Trophoblast cell (in vitro differentiated cells and primary cell): ENCODE results near the gene EYS.

Experiments
- DNase-seq, 2 donors: peaks; one replicate each; pipeline ENCODE4 v3.0.0-alpha.2; 2016
- H2AFZ ChIP-seq: 2 replicates; pipeline ENCODE4 v1.6.1; 2013; ENCODE audit warnings: low read length, moderate library complexity, mild to moderate bottlenecking; ENCODE audit not compliant: insufficient read depth, poor library complexity
- H2AK5ac ChIP-seq: 2 replicates; pipeline ENCODE4 v1.6.1; 2013; ENCODE audit warnings: mild to moderate bottlenecking, low read length
- H2BK120ac ChIP-seq: 2 replicates; pipeline ENCODE4 v1.6.1; 2013; ENCODE audit warnings: low read length, mild to moderate bottlenecking, moderate library complexity; ENCODE audit not compliant: insufficient read depth, poor library complexity
- H2BK12ac ChIP-seq: 2 replicates; pipeline ENCODE4 v1.6.1; 2013; ENCODE audit warnings: mild to moderate bottlenecking, low read length, moderate library complexity
- H2BK5ac ChIP-seq: 2 replicates; pipeline ENCODE4 v1.6.1; 2013; ENCODE audit warnings: low read length, low read depth, moderate library complexity, mild to moderate bottlenecking; ENCODE audit not compliant: poor library complexity
- H3K14ac ChIP-seq: 2 replicates; pipeline ENCODE4 v1.6.1; 2013; ENCODE audit warnings: mild to moderate bottlenecking, low read length
- H3K18ac ChIP-seq: 2 replicates; pipeline ENCODE4 v1.6.1; 2013; ENCODE audit warnings: mild to moderate bottlenecking, low read length
- H3K23ac ChIP-seq: 2 replicates; pipeline ENCODE4 v1.6.1; 2013; ENCODE audit warnings: low read length
- H3K27ac ChIP-seq: 2 replicates; pipeline ENCODE4 v1.5.1; 2013; ENCODE audit warnings: low read depth, mild to moderate bottlenecking, inconsistent platforms, low read length, moderate library complexity
- H3K27me3 ChIP-seq: 2 replicates; pipeline ENCODE4 v1.6.1; 2013; ENCODE audit warnings: inconsistent platforms, mild to moderate bottlenecking, low read length, moderate library complexity; ENCODE audit not compliant: insufficient read depth
- H3K36me3 ChIP-seq, 2 experiments: 1 replicate in 1 of 2; 2 replicates in 1 of 2; pipeline ENCODE4 v1.6.1; 2013; ENCODE audit warnings: low read length in 2 of 2, mild to moderate bottlenecking in 2 of 2, moderate library complexity in 1 of 2; ENCODE audit not compliant: insufficient read depth in 2 of 2, control insufficient read depth in 1 of 2
- H3K4ac ChIP-seq: 2 replicates; pipeline ENCODE4 v1.6.1; 2013; ENCODE audit warnings: low read depth, mild to moderate bottlenecking, low read length, moderate library complexity
- H3K4me1 ChIP-seq, 2 experiments: 1 replicate in 1 of 2; 2 replicates in 1 of 2; pipeline ENCODE4 v1.6.1; 2013; ENCODE audit warnings: low read length in 2 of 2, mild to moderate bottlenecking in 2 of 2, moderate library complexity in 1 of 2; ENCODE audit not compliant: insufficient read depth in 2 of 2, control insufficient read depth in 1 of 2
- H3K4me2 ChIP-seq: 2 replicates; pipeline ENCODE4 v1.6.1; 2013; ENCODE audit warnings: inconsistent platforms, mild to moderate bottlenecking, low read length, moderate library complexity
- H3K4me3 ChIP-seq: 2 replicates; pipeline ENCODE4 v1.5.1; 2013; ENCODE audit warnings: mild to moderate bottlenecking, low read depth, low read length, inconsistent platforms
- H3K79me1 ChIP-seq: one replicate; pipeline ENCODE4 v1.6.1; 2013; ENCODE audit warnings: low read length
- H3K79me2 ChIP-seq: 2 replicates; pipeline ENCODE4 v1.6.1; 2013; ENCODE audit warnings: low read length, mild to moderate bottlenecking; ENCODE audit not compliant: control insufficient read depth, insufficient read depth, poor library complexity
- H3K9ac ChIP-seq: 2 replicates; pipeline ENCODE4 v1.6.1; 2013; ENCODE audit warnings: mild to moderate bottlenecking, low read length
- H3K9me3 ChIP-seq: 2 replicates; pipeline ENCODE4 v1.6.1; 2013; ENCODE audit warnings: low read depth, mild to moderate bottlenecking, control low read depth, inconsistent platforms, low read length; ENCODE audit not compliant: insufficient read depth
- H4K12ac ChIP-seq: 2 replicates; pipeline ENCODE4 v1.6.1; 2013; ENCODE audit warnings: low read depth, mild to moderate bottlenecking, low read length, moderate library complexity
- H4K8ac ChIP-seq: 2 replicates; pipeline ENCODE4 v1.6.1; 2013; ENCODE audit warnings: low read depth, mild to moderate bottlenecking, low read length, moderate library complexity
- H4K91ac ChIP-seq: one replicate; pipeline ENCODE4 v1.6.1; 2013; ENCODE audit warnings: low read depth, mild to moderate bottlenecking, low read length, moderate library complexity
- WGBS: extraction: QIAGEN DNeasy Blood & Tissue Kit; methylation state at CpG from one replicate; pipeline ENCODE4 v1.1.7; 2013; ENCODE audit warnings: missing lambda C conversion rate; ENCODE audit not compliant: insufficient read length, insufficient coverage; ENCODE audit errors: extremely low coverage; 5-methylcytosine and 5-hydroxymethylcytosine counted together

Gene EYS

DNA sequence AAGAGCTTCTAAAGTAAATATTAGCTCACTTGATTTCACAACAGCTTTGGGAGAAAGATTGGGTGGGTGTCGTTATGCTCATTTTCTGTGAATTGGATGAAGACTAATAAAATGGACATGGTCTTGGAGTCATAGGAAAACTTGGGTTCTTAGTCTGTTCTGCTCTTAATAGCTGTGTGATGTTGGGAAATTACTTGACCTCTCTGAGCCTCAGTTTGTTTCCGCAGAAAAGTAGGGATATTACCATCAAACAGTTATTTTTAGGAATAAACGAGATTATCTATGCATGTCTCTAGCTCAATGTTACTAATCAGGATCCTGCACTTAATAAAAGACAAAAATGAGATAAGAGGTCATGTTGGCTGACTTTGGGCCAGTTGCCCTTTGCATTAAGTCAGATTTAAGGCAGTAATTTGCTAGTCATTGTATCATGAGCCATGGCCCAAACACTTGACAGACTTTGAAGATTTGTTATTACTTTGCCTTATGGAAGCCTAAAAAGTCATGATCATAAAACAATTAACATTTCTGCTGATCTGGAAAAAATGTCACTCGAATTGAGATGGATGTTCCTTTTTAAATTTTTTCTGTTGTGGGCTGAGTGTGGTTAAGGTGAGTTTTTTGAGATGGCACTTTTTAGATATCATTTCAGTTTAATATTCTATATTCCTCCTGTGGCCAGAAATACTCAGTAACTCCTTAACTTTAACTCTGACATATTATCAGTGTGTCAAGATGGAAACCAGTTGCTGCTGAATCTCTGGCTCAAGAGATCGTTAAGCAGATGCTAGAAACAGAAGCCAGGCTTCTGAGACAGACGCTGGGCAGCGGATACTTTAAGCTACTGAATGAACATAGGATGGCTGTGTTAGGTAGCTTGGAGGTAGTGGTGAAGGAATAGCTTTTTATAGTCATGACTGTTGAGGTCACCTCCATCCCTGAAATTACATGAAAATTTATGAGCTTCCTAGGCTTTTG, 1779.8 kb downstream of the EYS start:
- Histone ChIP-seq H3K4me2 (no peak overlapping the region), H3K79me1 (no peaks in the 10 kb centered on the region), H3K23ac (no peak overlapping the region), H2AFZ (no peak overlapping the region), H3K18ac (no peak overlapping the region), H3K79me2 (no peaks in the 10 kb centered on the region), H2AK5ac (no peak overlapping the region), H4K12ac (no peak overlapping the region), H2BK120ac (no peak overlapping the region), H3K27me3 (no peaks in the 10 kb centered on the region), H3K4me1 (no peaks in the 10 kb centered on the region), H4K91ac (no peak overlapping the region), H3K4ac (no peak overlapping the region), H3K27ac (no peak overlapping the region), H4K8ac (no peak overlapping the region), H3K14ac (no peak overlapping the region), H3K4me3 (no peak overlapping the region), H2BK12ac (no peak overlapping the region), H3K9ac (no peak overlapping the region), H2BK5ac (no peak overlapping the region), H3K36me3 (no peaks in the 10 kb centered on the region), H3K9me3 (no peaks in the 10 kb centered on the region)
- WGBS, result no CpG with 5 or more reads among the region's 7 CpGs
- DNase-seq, result no peak

DNA sequence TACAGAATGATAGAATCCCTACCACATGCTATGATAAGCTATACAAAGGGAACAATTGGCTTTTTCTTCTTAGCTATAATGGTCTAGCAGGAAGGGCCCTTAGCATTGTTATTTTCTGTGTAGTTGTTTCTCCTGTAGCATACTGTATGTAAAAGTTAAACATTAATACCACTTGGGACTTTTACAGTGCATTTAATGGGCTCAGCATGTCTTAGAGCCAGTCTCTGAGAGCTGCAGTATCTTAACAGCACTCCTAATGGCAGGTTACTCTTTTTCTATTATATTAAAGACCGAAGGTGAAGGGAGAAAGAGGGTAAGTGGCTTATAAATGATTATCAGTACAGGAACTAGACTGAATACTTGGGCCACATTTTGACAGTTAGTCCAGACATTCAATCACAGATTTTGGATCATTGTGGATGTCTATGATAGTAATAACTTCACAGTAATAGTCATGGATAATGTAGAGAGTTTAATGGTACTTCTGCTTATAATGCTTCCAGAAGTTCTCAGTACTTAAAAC, 1780.7 kb downstream of the EYS start:
- Histone ChIP-seq H3K79me2 (no peaks in the 10 kb centered on the region), H3K4me3 (no peak overlapping the region), H2AK5ac (no peak overlapping the region), H3K4ac (no peak overlapping the region), H2BK120ac (no peak overlapping the region), H2AFZ (no peak overlapping the region), H3K18ac (no peak overlapping the region), H4K91ac (no peak overlapping the region), H4K12ac (no peak overlapping the region), H3K9ac (no peak overlapping the region), H2BK12ac (no peak overlapping the region), H3K27ac (no peak overlapping the region), H3K4me2 (no peak overlapping the region), H3K4me1 (no peaks in the 10 kb centered on the region), H4K8ac (no peak overlapping the region), H3K36me3 (no peaks in the 10 kb centered on the region), H3K14ac (no peak overlapping the region), H3K27me3 (no peaks in the 10 kb centered on the region), H3K9me3 (no peaks in the 10 kb centered on the region), H3K79me1 (no peaks in the 10 kb centered on the region), H2BK5ac (no peak overlapping the region), H3K23ac (no peak overlapping the region)
- WGBS, result no CpG with 5 or more reads among the region's 1 CpG
- no peak for DNase-seq

- no peak overlapping the region for H2BK120ac ChIP-seq
- no peak overlapping the region for H4K12ac ChIP-seq
- no peak overlapping the region for H2AK5ac ChIP-seq
- no CpG with 5 or more reads among the region's 6 CpGs for WGBS
- H3K4ac ChIP-seq, result no peak overlapping the region
- H3K27me3 ChIP-seq, result no peaks in the 10 kb centered on the region
- H2BK12ac ChIP-seq, result no peak overlapping the region
- H3K18ac ChIP-seq, result no peak overlapping the region
- no peaks in the 10 kb centered on the region for H3K4me1 ChIP-seq
- H4K8ac ChIP-seq, result no peak overlapping the region
- peak in 1 of 2 donors; percentile 74 for DNase-seq
- no peak overlapping the region for H2AFZ ChIP-seq
- no peak overlapping the region for H3K4me3 ChIP-seq
- H3K36me3 ChIP-seq, result no peaks in the 10 kb centered on the region
- no peak overlapping the region for H4K91ac ChIP-seq
- no peak overlapping the region for H3K14ac ChIP-seq
- no peak overlapping the region for H3K23ac ChIP-seq
- no peaks in the 10 kb centered on the region for H3K9me3 ChIP-seq
- H3K79me1 ChIP-seq, result no peaks in the 10 kb centered on the region
- no peaks in the 10 kb centered on the region for H3K79me2 ChIP-seq
- H3K27ac ChIP-seq, result no peak overlapping the region
- H3K4me2 ChIP-seq, result no peak overlapping the region
- H3K9ac ChIP-seq, result no peak overlapping the region
- H2BK5ac ChIP-seq, result no peak overlapping the region
Observed at GRCh38 chr6:63923139-63923739, 1783.8 kb downstream of the EYS start.

DNA sequence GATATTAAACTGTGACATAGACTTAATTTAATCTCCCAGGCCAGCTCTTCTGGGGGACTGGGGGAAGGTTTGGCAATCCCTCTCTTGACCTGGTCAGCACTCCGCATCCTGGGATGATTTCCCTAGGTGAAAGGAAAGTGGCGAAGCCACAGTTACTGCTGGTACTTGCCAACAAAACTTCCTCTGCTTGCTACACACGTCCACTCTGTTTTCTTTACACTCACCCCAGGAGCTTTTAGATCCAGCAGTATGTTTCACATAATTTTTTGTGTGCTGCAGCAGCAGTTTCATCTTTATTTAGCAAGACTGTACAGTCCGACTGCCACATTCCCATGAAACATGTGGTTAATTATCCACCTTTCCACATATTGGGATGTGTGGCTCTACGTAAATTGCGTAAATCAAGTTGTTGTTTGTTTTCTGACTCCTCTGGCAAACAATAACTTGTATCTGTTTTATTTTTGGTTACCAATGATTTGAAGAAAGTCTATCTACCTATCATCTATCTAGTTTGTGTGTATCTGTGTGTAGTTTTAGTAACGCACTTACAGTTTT, 1787.4 kb downstream of the EYS start:
- Histone ChIP-seq H3K79me1 (no peaks in the 10 kb centered on the region), H3K18ac (no peak overlapping the region), H3K36me3 (no peaks in the 10 kb centered on the region), H4K91ac (no peak overlapping the region), H3K9me3 (no peaks in the 10 kb centered on the region), H3K27me3 (no peaks in the 10 kb centered on the region), H4K12ac (no peak overlapping the region), H3K9ac (peak overlapping the region; percentile 25), H2BK120ac (no peak overlapping the region), H3K27ac (no peak overlapping the region), H3K4me2 (no peak overlapping the region), H2AFZ (no peak overlapping the region), H3K79me2 (no peaks in the 10 kb centered on the region), H3K4me3 (no peak overlapping the region), H3K4me1 (no peaks in the 10 kb centered on the region), H3K4ac (no peak overlapping the region), H3K14ac (no peak overlapping the region), H4K8ac (no peak overlapping the region), H3K23ac (no peak overlapping the region), H2AK5ac (no peak overlapping the region), H2BK12ac (no peak overlapping the region), H2BK5ac (no peak overlapping the region)
- no peak for DNase-seq
- no CpG with 5 or more reads among the region's 7 CpGs for whole genome bisulfite sequencing
